Hepatocyte (in vitro differentiated cells): ENCODE measurements around the gene CTXN3. TPM values are rescaled to one million over a fixed set of nuclear protein-coding genes. Genes with fewer than 3 reads are reported as not detected.

Experiments used
- DNase-seq: peaks from one replicate; pipeline ENCODE4 v3.0.0-alpha.2; 2016; ENCODE audit warnings: low spot score
- H2AFZ ChIP-seq: fragments of 200-600 bp; sonication (generic); 2 replicates; pipeline ENCODE4 v1.6.0; 2016; ENCODE audit warnings: antibody characterized with exemption, mild to moderate bottlenecking
- H3K27ac ChIP-seq: fragments of 200-600 bp; sonication (generic); 2 replicates; pipeline ENCODE4 v1.5.1; 2016; ENCODE audit warnings: mild to moderate bottlenecking
- H3K27me3 ChIP-seq: fragments of 200-600 bp; sonication (generic); 2 replicates; pipeline ENCODE4 v1.6.1; 2016
- H3K36me3 ChIP-seq: fragments of 200-600 bp; sonication (generic); replicated peaks from 2 replicates; pipeline ENCODE4 v1.5.1; 2016; ENCODE audit warnings: low read depth; ENCODE audit not compliant: insufficient read depth
- H3K4me1 ChIP-seq: fragments of 200-600 bp; sonication (generic); 2 replicates; pipeline ENCODE4 v1.5.1; 2016; ENCODE audit warnings: mild to moderate bottlenecking, moderate library complexity; ENCODE audit not compliant: insufficient read depth
- H3K4me2 ChIP-seq: fragments of 200-600 bp; sonication (generic); 2 replicates; pipeline ENCODE4 v1.6.0; 2016
- H3K4me3 ChIP-seq: fragments of 200-600 bp; sonication (generic); 2 replicates; pipeline ENCODE4 v1.5.1; 2016; ENCODE audit warnings: mild to moderate bottlenecking
- H3K79me2 ChIP-seq: fragments of 200-600 bp; sonication (generic); 2 replicates; pipeline ENCODE4 v1.6.0; 2017; ENCODE audit warnings: mild to moderate bottlenecking
- H3K9me2 ChIP-seq: fragments of 200-600 bp; sonication (generic); replicated peaks from 2 replicates; pipeline ENCODE4 v1.6.0; 2017; ENCODE audit warnings: mild to moderate bottlenecking; ENCODE audit not compliant: insufficient read depth
- H3K9me3 ChIP-seq: fragments of 200-600 bp; sonication (generic); 2 replicates; pipeline ENCODE4 v1.5.1; 2016; ENCODE audit warnings: low read depth, mild to moderate bottlenecking
- H4K20me1 ChIP-seq: fragments of 200-600 bp; sonication (generic); 2 replicates; pipeline ENCODE4 v1.6.0; 2016; ENCODE audit warnings: mild to moderate bottlenecking; ENCODE audit not compliant: insufficient read depth, poor library complexity, severe bottlenecking
- CTCF ChIP-seq: fragments of 200-600 bp; sonication (generic); IDR thresholded peaks from 2 replicates; pipeline ENCODE4 v1.5.1; 2016; ENCODE audit warnings: antibody characterized with exemption, mild to moderate bottlenecking; ENCODE audit not compliant: poor library complexity
- EZH2 ChIP-seq: fragments of 200-600 bp; sonication (generic); IDR thresholded peaks from 2 replicates; pipeline ENCODE4 v1.6.1; 2016; ENCODE audit warnings: antibody characterized with exemption, mild to moderate bottlenecking, borderline replicate concordance
- EZH2phosphoT487 ChIP-seq: fragments of 200-600 bp; sonication (generic); IDR thresholded peaks from one replicate; pipeline ENCODE4 v1.6.1; 2018; ENCODE audit warnings: antibody characterized with exemption, mild to moderate bottlenecking, low read depth, moderate library complexity; ENCODE audit not compliant: unreplicated experiment, severe bottlenecking
- WGBS: methylation state at CpG from one replicate; pipeline ENCODE4 v1.1.6; 2016; ENCODE audit warnings: low lambda C conversion rate; ENCODE audit errors: missing lambda C conversion rate; 5-methylcytosine and 5-hydroxymethylcytosine counted together
- polyA plus RNA-seq: library from polyadenylated mRNA; unstranded; fragments of >200 nt; fragmentation: Nextera tagmentation; extraction: Ambion mirVana; gene quantifications from 2 replicates; pipeline ENCODE4 v1.2.1, GENCODE V29; 2016
- total RNA-seq: library from RNA; depleted of rRNA; stranded (reverse); fragments of >200 nt; gene quantifications from 2 replicates; pipeline ENCODE4 v1.2.3, GENCODE V29; 2014

CTXN3 gene
- total and polyA plus RNA-seq, 2 experiments from 2014 or later: not detected

- Histone ChIP-seq H3K4me2 (no peak overlapping the region), H3K36me3 (no peaks in the 10 kb centered on the region), H3K4me1 (no peaks in the 10 kb centered on the region), H3K4me3 (no peak overlapping the region), H3K9me3 (no peaks in the 10 kb centered on the region), H3K79me2 (no peaks in the 10 kb centered on the region), H4K20me1 (no peaks in the 10 kb centered on the region), H3K9me2 (no peaks in the 10 kb centered on the region), H3K27me3 (no peaks in the 10 kb centered on the region), H3K27ac (no peak overlapping the region), H2AFZ (no peak overlapping the region)
- 84% methylated on average over 4 of the region's 4 CpGs for WGBS
- TF ChIP-seq EZH2 (no peak), CTCF (no peak), EZH2phosphoT487 (no peak)
- no peak for DNase-seq
Measured at GRCh38 chr5:127683008-127683407, 34.1 kb downstream of the CTXN3 start.

- no peak overlapping the region for H3K4me2 ChIP-seq
- WGBS: 71% methylated on average over 6 of the region's 6 CpGs
Measured at GRCh38 chr5:127684726-127685467, 36.0 kb downstream of the CTXN3 start.

DNA sequence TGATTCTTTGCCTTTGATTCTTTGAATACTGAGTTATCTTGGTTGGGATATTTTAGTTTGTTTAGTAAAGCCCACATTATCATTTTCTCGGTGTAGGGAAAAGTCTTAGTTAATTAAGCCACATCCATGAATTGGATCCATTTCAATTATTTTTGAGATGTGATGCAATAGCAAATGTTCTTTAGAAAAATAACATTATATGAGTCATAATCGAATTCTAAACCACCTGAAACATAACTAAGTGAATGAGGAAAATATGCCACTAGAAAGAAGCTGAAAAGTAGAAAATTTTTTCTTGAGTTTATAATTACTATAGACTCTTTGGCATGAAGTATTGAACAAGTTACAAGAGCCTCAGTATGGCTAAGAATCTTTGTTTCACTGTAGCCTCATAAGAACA, 36.8 kb downstream of the CTXN3 start:
- H3K4me3 ChIP-seq: no peak overlapping the region
- WGBS: 76% methylated on average over 2 of the region's 2 CpGs
- H3K27me3 ChIP-seq: no peaks in the 10 kb centered on the region
- TF ChIP-seq EZH2phosphoT487 (no peak), EZH2 (no peak), CTCF (no peak)
- H3K79me2 ChIP-seq: no peaks in the 10 kb centered on the region
- H3K4me2 ChIP-seq: no peak overlapping the region
- H3K4me1 ChIP-seq: no peaks in the 10 kb centered on the region
- no peaks in the 10 kb centered on the region for H3K9me2 ChIP-seq
- no peaks in the 10 kb centered on the region for H3K36me3 ChIP-seq
- no peak overlapping the region for H2AFZ ChIP-seq
- no peaks in the 10 kb centered on the region for H4K20me1 ChIP-seq
- H3K9me3 ChIP-seq: no peaks in the 10 kb centered on the region
- no peak for DNase-seq
- H3K27ac ChIP-seq: no peak overlapping the region

More at GRCh38 chr5:127684726-127685467, 36.0 kb downstream of the CTXN3 start:
- DNase-seq: no peak
- H3K27ac ChIP-seq: no peak overlapping the region
- H3K9me3 ChIP-seq: no peaks in the 10 kb centered on the region
- H4K20me1 ChIP-seq: no peaks in the 10 kb centered on the region
- H3K79me2 ChIP-seq: no peaks in the 10 kb centered on the region
- H3K4me3 ChIP-seq: no peak overlapping the region
- no peaks in the 10 kb centered on the region for H3K4me1 ChIP-seq
- TF ChIP-seq EZH2 (no peak), CTCF (no peak), EZH2phosphoT487 (no peak)
- no peaks in the 10 kb centered on the region for H3K9me2 ChIP-seq
- no peak overlapping the region for H2AFZ ChIP-seq
- H3K27me3 ChIP-seq: no peaks in the 10 kb centered on the region
- no peaks in the 10 kb centered on the region for H3K36me3 ChIP-seq
